Stimulated activated naive CD4-positive, alpha-beta T cell treated with Interleukin-2 at 50 U/mL for 16 hours (primary cell): ENCODE data around the gene MUSTN1.

Experiments used
- DNase-seq: peaks from one replicate; lab custom pipeline; 2025; lab: John Stamatoyannopoulos, UW

Gene MUSTN1

GRCh38 chr3:52784931-52785590, 49.8 kb downstream of the MUSTN1 start:
- DNase-seq: no peak

GRCh38 chr3:52784021-52784621, 50.7 kb downstream of the MUSTN1 start:
- no peak for DNase-seq

- DNase-seq: no peak
Measured at GRCh38 chr3:52783211-52783555, 51.6 kb downstream of the MUSTN1 start.
